DMS 273 (cell line): Measurements from ENCODE around the gene CECR2.
"Not testable (repeated sequence)": the region's sequence is repeated elsewhere in the genome, so short reads cannot be mapped to it uniquely, and the experiment has no call there.

Experiments
- DNase-seq: peaks from one replicate; lab custom pipeline; 2025; ENCODE audit not compliant: unreplicated experiment; lab: John Stamatoyannopoulos, UW

Gene CECR2

GRCh38 chr22:17562906-17563870 is 193.9 kb downstream of the CECR2 start, which contains the start of gene SLC25A18:
TSS of gene SLC25A18 (plus strand) at chr22:17563498. CDS start at chr22:17579945, 16,447 bp downstream.
- peak; percentile 59 for DNase-seq

- peak; percentile 30 for DNase-seq
Observed at GRCh38 chr22:17563936-17564391, 194.7 kb downstream of the CECR2 start.

DNA sequence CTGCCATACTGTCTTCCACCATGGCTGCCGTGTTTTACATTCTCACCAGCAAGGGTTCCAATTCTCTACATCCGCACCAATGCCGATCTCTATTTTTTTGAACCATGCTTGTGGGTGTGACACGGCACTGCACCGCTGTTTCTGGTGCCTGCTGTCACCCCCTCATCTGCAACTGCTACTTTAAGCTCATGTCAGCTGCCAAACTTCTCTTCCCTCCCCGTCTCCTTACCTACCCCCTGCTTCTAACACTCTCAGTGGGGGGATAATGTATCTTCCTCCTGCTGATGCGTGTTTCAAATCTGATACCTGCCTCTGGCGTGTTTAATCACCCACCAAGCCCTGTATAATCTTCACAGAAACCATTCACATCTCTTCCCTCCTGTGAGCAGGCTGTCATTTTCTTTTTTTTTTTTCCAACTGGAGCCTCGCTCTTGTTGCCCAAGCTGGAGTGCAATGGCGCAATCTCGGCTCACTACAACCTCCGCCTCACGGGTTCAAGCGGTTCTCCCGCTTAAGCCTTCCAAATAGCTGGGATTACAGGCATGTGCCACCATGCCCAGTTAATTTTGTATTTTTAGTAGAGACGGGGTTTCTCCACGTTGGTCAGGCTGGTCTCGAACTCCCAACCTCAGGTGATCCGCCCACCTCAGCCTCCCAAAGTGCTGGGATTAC is 196.9 kb downstream of the CECR2 start:
- not testable (repeated sequence) for DNase-seq

DNA sequence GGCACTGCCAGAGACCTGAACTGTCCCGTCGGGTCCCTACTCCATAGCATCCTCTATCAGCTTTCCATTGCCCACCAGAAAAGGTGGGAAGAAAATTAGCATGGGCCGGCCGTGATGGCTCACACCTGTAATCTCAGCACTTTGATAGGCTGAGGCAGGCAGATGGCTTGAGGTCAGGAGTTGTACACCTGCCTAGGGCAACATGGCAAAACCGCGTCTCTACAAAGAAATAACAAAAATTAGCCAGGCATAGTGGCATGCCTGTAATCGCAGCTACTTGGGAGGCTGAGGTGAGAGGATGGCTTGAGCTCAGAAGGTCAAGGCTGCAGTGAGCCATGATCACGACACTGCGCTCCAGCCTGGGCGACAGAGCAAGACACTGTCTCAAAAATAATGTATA is 197.5 kb downstream of the CECR2 start:
- DNase-seq, result no peak

DNA sequence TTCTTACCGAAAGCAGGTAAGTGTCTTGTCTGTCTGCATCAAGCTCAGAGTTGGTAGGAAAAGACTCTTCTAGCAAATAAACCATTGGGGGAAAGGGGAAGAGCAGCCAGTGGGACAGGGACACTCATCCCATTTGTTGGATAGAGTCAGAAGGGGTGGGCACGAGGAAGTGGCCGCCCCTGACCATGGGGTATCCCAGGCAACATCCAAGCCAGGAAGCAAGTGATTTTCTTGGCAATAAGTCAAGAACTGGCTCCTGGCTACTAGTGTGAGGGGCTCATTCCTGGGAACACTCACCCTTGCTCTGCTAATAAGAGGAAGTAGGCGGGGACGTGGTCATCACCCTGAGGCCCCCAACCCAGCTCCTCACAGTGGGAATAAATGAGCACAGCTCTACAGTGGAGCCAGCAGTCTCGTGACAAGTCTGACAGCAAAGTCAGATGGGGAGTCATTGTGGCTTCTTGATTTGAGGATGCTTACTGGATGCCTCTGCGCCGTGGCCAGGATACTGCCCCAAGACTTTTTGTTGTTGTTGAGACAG is 200.8 kb downstream of the CECR2 start:
- DNase-seq, result peak; percentile 11

- peak; percentile 44 for DNase-seq
Observed at GRCh38 chr22:17570851-17571631, 201.8 kb downstream of the CECR2 start.

DNA sequence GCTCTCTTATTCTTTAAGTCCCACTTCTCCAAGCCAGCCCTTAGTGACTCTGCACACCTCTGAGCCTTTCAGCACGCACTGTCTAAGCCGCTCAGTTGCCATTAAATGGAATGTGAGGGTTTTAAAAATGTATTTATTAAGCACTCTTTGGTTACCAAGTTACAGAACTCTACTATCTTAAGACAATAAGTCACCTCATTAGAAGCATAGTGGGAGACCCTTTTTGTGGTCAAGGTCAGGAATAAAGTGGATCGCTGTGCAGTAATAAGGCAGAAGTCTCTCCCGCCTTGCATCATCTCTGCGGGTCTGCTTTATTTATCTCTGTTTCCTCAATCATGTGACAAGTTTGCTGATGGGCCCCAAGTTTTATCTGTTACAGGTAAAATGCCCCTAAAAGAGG is 205.9 kb downstream of the CECR2 start:
- DNase-seq, result no peak

GRCh38 chr22:17575681-17576080 is 206.4 kb downstream of the CECR2 start:
- no peak for DNase-seq

GRCh38 chr22:17576470-17576869 is 207.2 kb downstream of the CECR2 start:
- DNase-seq, result peak; percentile 7

GRCh38 chr22:17578136-17578754 is 209.0 kb downstream of the CECR2 start:
- no peak for DNase-seq

DNA sequence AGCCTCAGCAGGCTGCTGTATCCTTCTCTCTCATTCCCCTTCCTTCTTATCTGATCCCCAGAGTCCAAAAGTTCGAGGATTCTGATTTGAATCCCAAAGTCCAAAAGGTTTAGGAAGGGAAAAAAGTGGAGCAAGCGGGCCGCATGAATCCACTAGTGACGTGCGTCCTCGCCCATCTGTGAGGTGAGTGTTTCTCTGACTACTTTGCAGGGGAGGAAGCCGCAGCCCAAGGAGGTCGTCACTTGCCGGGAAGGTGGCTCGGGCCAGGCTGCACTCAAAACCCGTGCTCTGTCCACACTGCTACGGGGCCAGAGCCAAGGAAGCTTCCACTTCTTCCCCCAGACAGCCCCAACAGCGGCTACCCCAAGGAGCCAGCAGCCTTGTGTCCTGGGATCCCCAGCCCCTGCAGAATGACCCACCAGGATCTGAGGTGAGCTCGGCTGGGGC is 210.3 kb downstream of the CECR2 start:
- no peak for DNase-seq

DNA sequence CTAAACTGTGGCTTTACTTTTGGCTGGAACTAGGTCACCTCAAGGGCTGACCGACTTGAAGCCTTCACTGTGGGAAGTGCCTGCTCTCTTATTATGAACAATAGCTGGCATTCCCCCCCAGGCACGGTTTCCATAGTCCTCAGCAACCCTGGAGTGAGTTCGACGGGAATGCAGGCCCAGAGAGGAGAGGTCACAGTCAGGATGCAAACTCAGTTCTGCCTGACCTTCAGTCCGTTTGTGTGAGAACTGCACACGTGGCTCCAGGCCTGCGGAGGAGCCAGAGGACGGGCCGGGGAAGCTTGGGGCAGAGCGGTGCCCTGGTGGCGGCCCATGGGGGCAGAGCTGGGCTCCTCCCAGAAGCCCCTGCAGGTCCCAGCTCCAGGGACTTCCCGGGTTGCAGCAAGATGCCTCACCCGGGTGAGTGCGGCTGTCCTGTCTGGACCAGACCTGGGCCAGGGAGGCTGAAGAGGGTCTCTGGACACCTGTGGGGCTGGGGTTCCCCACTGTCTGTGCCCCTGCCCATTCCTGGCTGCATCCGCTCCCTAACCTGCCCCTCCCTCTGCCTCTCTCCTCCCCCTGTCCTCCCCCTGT is 211.3 kb downstream of the CECR2 start:
- no peak for DNase-seq

DNA sequence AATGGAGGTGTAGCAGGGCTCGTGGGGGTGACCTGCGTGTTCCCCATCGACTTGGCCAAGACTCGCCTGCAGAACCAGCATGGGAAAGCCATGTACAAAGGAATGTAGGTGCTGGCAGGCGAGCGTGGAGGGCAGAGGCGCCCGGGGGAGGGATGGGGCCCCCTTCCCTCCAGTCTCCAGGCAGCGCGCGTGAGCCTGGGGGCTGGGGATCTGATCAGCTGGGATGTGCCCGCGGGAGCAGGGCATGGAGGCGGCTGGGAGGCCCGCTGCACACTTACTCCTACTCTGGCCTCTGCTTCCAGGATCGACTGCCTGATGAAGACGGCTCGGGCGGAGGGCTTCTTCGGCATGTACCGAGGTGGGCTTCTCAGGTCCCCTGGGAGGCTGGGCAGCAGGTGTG is 211.8 kb downstream of the CECR2 start:
- DNase-seq, result no peak

DNA sequence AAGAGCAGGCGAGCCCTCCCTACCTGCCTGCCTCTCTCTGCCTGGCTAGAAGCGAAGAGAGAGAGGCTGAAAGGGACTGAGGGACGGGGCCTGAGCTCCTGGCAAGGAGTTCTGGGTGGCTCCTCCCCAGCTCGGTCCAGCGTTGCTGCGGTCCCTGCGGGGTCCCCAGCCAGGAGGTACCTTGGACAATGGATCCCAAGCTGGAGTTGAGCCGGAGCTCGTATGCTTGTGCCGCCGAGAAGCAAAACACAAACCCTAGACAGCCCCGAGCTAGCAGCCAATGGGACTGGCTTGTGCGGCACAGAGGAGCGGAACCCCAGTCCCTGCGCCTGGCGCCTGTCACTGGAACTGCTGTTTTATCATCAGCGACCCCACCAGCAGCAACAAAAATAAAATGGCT is 212.4 kb downstream of the CECR2 start:
- DNase-seq, result no peak

GRCh38 chr22:17583151-17583550 is 213.9 kb downstream of the CECR2 start:
- DNase-seq, result no peak

DNA sequence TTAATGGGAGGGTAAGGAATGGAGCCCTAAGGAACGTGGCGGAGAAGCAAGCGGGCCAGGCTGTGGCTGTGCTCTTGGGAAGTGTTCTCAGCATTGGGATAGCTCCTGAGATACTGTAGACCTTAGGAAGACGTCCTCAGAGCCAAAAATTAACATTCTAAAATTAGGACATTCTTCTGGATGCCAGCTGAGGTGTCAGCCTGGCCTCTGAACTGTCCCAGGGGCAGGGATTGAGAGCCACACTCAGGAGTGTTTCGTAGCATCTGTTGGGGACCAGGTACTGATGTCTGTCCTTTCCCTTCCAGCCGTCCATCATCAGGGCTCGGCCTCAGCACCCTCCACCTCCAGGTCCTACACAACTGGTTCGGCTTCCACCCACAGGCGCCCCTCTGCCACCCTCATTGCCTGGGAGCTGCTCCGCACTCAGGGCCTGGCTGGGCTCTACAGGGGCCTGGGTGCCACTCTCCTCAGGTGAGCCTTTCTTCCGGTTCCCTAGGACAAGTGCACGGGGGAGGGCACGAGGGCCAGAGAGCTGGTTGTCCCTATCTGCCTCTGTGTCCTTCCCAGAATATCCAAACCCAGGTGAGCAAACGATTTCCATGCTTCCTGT is 217.7 kb downstream of the CECR2 start:
- no peak for DNase-seq

- no peak for DNase-seq
Observed at GRCh38 chr22:17587629-17588028, 218.4 kb downstream of the CECR2 start.

DNA sequence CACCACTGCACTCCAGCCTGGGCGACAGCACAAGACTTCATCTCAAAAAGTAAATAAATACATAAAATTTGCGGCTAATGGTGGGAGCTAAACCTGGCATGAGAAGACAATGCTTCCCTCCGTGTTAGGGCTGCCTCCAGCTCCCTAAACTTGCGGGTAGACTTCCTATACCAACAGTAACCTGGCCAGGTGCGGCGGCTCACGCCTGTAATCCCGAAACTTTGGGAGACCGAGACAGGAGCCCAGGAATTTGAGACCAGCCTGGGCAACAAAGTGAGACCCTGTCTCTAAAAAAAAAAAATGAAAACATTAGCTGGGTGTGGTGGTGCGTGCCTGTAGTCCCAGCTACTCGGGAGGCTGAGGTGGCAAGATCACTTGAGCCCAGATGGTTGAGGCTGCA is 219.3 kb downstream of the CECR2 start:
- no peak for DNase-seq

GRCh38 chr22:17589810-17590375 is 220.6 kb downstream of the CECR2 start:
- DNase-seq, result no peak
